ENCODE data around the gene PADI1.

- TF ChIP-seq CTCF (IDR thresholded peaks at IDR 0.05; ENCODE audit: low read depth, low read length): no peak
- no peak for TF ChIP-seq POLR2A (IDR thresholded peaks at IDR 0.05; ENCODE audit: extremely low read depth, insufficient read length)
- TF ChIP-seq MYC (IDR thresholded peaks at IDR 0.05; ENCODE audit: low read depth, low read length): no peak
Observed at GRCh38 chr1:17230671-17231310, 25.9 kb downstream of the PADI1 start.
